GM12891 (cell line): ENCODE results near the gene SCIMP.

Experiments
- POLR2A ChIP-seq: IDR thresholded peaks from 2 replicates; pipeline ENCODE4 v1.6.1; 2011; ENCODE audit warnings: low read depth, low read length, control low read depth
- POLR2AphosphoS5 ChIP-seq: IDR thresholded peaks from 2 replicates; pipeline ENCODE4 v1.6.1; 2011; ENCODE audit warnings: low read depth, low read length, control low read depth
- POU2F2 ChIP-seq: IDR thresholded peaks from 2 replicates; pipeline ENCODE4 v1.6.1; 2011; ENCODE audit warnings: low read depth, mild to moderate bottlenecking, control low read depth, low read length, moderate library complexity

DNA sequence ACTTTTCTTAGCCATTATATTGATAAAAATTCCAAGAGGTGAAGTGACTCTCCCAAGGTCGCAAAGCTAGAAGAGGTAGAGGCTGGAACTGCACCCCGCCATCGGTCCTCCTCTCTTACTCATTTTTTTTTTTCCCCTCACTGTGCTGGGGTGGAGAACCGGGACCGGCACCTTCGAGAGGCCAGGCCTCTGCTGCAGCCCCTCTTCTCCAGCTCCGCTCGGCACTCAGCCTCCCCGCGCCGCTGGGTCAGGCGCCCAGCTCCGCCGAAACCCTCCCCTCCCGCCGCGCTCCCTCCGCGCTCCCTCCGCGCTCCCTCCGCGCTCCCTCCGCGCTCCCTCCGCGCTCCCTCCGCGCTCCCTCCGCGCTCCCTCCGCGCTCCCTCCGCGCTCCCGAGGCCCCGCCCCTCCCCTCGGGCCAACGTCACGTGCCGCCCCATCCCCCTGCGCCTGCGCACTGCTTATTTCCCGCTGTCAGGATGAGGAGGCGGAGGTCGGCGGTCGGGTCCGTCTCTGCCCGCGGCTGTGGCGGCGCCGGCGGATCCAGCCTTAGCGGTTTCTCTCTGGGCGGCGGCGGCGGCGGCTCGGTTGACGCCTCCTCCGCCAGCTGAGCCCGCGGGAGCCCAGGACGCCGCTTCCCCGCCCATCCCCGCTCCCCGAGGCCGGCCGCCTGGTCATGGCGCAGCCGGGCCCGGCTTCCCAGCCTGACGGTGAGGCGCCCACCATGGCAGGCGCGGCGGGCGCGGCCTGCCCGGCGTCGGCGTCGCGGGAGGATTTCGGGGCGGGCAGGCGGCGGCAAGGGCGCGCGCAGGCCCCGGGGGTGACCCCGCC is 47.4 kb upstream of the SCIMP start, which contains the start of gene RABEP1:
- TF ChIP-seq POLR2A (peak; percentile 78), POLR2AphosphoS5 (peak; percentile 52; the same call in 1 of the 2 replicates), POU2F2 (peak; percentile 8; the same call in 1 of the 2 replicates)
